Dedifferentiated amniotic fluid mesenchymal stem cell (primary cell): ENCODE measurements around the gene COQ5.

Experiments used
- DNase-seq: peaks from one replicate; pipeline ENCODE4 v3.0.0-alpha.2; 2016; ENCODE audit errors: extremely low spot score

The COQ5 gene

GRCh38 chr12:120453977-120454376 is 75.0 kb downstream of the COQ5 start:
- DNase-seq: no peak
